Measurements from ENCODE around the gene SVIL.

- TF ChIP-seq SUZ12 (IDR thresholded peaks at IDR 0.05; ENCODE audit: extremely low read depth, insufficient read depth, insufficient read length) (no peak), ZNF274 (IDR thresholded peaks at IDR 0.05; ENCODE audit: low read depth, low read length) (no peak), YY1 (IDR thresholded peaks at IDR 0.05; ENCODE audit: insufficient read depth, insufficient read length) (no peak)
Observed at GRCh38 chr10:29525762-29526161, 109.0 kb downstream of the SVIL start.
